DND-41 (cell line): ENCODE measurements around the gene RNASE8.

Experiments used
- CTCF ChIP-seq: IDR thresholded peaks from 2 replicates; pipeline ENCODE4 v1.5.1; 2012; ENCODE audit warnings: borderline replicate concordance, low read length, moderate library complexity, mild to moderate bottlenecking; ENCODE audit not compliant: poor library complexity, severe bottlenecking; ENCODE audit errors: extremely low read depth
- EZH2 ChIP-seq: IDR thresholded peaks from 3 replicates; pipeline ENCODE4 v1.6.1; 2012; ENCODE audit warnings: borderline replicate concordance, low read depth, mild to moderate bottlenecking, moderate library complexity, low read length, inconsistent platforms; ENCODE audit not compliant: severe bottlenecking

- TF ChIP-seq CTCF (no peak), EZH2 (no peak)
These were observed 34.2 kb downstream of the RNASE8 start for GRCh38 chr14:21091821-21092272.
